GM12872 (cell line): ENCODE measurements around the gene ITGAV.

Experiments used
- TF ChIP-seq, protein P1 (sequence below): IDR thresholded peaks from 3 replicates; pipeline ENCODE4 v1.5.1; 2011; ENCODE audit warnings: low read depth, mild to moderate bottlenecking, low read length, moderate library complexity; ENCODE audit not compliant: insufficient read depth

ITGAV gene

DNA sequence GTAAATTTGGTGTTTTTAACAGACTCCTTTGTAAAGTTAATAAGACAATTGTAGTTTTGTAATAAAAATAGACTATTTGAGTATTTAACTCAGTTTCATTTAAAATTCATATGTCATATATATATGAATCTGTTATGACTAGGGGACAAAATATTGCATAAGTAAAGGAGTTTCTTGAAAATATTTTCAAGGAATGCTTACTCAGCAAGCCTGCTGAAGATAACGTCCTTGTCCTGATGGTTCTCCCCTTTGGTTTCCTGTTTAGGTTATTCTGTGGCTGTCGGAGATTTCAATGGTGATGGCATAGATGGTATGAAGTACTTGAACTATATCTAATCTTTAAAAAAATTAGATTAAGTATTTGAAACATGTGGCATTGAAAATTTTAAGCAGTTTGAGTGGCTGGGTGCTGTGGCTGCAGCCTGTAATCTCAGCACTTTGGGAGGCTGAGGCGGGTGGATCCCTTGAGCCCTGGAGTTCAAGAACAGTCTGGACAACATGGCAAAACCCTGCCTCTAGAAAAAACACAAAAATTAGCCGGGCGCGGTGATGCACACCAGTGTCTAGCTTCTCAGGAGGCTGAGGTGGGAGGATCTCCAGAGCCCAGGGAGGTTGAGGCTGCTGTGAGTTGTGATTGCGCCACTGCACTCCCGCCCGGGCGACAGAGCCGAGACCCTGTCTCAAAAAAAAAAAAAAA, 47.1 kb downstream of the ITGAV start:
- TF ChIP-seq, protein P1, sequence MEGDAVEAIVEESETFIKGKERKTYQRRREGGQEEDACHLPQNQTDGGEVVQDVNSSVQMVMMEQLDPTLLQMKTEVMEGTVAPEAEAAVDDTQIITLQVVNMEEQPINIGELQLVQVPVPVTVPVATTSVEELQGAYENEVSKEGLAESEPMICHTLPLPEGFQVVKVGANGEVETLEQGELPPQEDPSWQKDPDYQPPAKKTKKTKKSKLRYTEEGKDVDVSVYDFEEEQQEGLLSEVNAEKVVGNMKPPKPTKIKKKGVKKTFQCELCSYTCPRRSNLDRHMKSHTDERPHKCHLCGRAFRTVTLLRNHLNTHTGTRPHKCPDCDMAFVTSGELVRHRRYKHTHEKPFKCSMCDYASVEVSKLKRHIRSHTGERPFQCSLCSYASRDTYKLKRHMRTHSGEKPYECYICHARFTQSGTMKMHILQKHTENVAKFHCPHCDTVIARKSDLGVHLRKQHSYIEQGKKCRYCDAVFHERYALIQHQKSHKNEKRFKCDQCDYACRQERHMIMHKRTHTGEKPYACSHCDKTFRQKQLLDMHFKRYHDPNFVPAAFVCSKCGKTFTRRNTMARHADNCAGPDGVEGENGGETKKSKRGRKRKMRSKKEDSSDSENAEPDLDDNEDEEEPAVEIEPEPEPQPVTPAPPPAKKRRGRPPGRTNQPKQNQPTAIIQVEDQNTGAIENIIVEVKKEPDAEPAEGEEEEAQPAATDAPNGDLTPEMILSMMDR, result no peak

DNA sequence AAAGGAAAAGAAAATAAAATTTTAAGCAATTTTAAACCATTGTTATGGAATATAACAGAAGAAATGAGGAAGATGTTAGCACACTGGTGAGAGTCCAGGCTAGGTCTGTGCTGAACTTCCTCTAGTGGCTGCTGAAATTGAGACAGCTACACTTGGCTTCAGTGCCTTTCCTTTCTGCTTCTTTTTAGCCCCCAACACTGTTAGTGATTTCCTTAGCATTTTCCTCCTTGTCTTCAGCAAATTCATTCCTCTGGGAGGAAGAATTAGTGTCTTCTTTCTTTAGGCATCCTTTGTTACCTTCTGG, 47.6 kb downstream of the ITGAV start:
- TF ChIP-seq, protein P1, result no peak

DNA sequence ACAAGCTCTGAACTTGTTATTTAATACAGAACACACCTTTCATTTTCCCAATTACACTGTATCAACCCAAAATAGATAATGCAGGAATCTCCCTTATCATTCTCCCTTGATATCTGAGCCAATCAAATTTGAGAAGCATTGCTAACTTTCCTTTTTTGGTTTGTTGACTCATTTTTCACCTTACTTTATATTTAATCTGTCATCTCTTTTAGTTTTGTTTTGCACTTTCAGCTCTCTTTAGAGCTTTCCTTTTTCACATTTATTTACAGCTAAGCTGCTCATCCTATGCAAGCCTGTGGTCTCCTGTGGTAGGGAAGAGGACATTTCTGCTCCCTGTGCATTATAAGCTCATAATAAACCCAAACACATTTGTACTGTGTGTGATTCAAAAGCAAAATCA, 50.1 kb downstream of the ITGAV start:
- TF ChIP-seq, protein P1, result no peak

DNA sequence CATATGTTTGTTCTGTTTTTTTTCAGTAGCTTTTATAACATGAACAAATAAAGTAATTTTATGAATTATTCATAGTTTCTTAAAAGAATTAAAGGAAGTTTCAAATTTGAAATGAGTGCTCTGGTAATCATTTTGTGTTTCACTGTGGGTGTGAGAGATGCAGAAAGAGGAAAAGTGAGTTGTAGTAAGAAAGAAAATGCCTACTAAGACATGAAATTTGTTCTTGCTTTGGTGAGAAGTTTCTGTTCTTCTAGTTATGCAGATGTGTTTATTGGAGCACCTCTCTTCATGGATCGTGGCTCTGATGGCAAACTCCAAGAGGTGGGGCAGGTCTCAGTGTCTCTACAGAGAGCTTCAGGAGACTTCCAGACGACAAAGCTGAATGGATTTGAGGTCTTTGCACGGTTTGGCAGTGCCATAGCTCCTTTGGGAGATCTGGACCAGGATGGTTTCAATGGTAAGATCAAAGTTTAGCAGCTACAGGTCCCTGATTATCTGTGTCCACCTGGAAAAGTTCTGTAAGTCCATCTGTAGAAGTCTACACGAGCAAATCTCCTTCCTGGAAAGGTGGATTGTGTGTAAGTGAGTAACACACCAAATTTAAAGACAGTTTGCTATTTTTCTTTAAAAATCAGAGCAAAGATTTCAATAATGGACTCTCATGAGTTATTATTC, 51.4 kb downstream of the ITGAV start:
- TF ChIP-seq, protein P1, result no peak

DNA sequence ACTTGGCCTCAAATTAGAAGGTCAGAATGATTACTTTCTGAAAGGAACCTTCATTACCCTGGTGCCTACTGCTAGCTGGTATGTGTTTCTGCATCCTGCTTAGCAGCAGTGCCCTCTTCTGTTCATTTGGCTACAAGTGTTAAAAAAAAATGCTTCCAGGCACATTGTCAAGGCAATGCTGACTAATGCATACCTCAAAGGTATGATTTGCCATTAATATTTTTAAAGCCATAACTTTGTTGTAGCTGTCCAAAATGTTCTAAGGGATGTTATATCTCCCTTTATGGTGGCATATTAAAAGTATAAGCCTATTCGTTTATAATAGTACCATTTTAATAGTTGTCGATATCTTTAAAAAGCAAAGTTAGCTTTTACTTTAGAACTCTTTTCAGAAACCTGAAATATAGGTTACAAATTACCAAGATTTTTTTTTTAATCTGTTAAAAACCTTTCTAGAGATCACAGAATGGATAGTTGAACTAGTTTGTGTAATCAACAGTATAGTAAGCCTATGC, 52.0 kb downstream of the ITGAV start:
- TF ChIP-seq, protein P1, result peak; percentile 68

DNA sequence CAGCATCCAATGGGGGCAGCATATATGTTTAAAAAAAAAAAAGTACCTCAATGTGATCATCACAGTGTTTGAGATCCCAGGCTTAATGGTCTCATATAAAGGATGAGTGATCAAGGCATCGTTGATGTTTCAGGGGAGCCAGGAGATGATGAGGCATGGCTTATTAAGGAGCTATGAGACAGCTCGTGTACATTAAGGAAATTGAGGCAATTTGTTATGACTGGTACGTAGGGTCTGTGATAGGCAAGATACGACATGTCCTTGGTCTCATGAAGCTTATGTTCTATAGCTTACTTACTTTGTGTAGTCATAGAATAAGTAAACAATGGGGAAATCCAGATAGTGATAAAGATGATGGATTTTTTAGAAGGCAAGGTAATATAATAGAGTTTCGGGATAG, 54.9 kb downstream of the ITGAV start:
- TF ChIP-seq, protein P1, result no peak

DNA sequence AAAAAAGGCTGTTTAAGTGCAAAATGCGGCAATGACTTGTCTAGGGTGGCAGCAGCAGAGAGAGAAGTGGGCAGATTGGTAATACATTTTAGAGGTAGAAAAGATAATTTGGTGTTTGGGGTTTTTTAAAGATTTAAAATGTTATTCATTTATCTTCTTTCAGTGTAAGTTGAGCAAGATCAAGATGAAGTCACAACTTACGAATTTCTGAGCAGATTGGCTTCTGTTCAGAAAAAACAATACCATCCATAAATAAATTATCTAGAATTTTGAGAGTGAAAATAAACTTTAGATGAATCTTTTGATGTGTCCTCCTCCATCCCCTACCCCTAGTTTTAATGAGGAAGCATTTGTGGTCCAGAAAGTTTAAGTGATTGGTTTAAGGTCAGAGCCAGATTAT, 56.1 kb downstream of the ITGAV start:
- TF ChIP-seq, protein P1, result no peak
